ENCODE results near the gene PITPNC1. TPM values are rescaled to one million over a fixed set of nuclear protein-coding genes. Genes with fewer than 3 reads are reported as not detected.
"Not testable (repeated sequence)": the region's sequence is repeated elsewhere in the genome, so short reads cannot be mapped to it uniquely, and the experiment has no call there.

PITPNC1 gene
- total and polyA plus RNA-seq, 5 experiments from 2014 or later, result 119 to 159 (median 128) TPM

- Mint-ChIP-seq H3K4me1 (peaks cover 43 to 80% (median 74%) of the 10 kb centered on the region in 4 donors), H3K36me3 (peaks cover 0 to 5% (median 4%) of the 10 kb centered on the region in 3 donors), H3K27me3 (no peaks in the 10 kb centered on the region), H3K9me3 (peaks cover 0 to 9% (median 0%) of the 10 kb centered on the region in 9 donors), H3K4me3 (peak overlapping the region; percentile 1 to 87 (median 48)), H3K27ac (peak overlapping the region; percentile 81 to 100 (median 96))
- no peak for DNase-seq
- POLR2A ChIA-PET, result interaction anchor here (0.7 to 25.4 kb wide), 7 partner anchors 15 to 103 kb away, joined by 3 to 824 read pairs (median 6); partner anchors contain the start of genes PITPNC1 and PSMD12
- ATAC-seq, result no peak
Observed at GRCh38 chr17:67470163-67470562, 93.1 kb downstream of the PITPNC1 start.

DNA sequence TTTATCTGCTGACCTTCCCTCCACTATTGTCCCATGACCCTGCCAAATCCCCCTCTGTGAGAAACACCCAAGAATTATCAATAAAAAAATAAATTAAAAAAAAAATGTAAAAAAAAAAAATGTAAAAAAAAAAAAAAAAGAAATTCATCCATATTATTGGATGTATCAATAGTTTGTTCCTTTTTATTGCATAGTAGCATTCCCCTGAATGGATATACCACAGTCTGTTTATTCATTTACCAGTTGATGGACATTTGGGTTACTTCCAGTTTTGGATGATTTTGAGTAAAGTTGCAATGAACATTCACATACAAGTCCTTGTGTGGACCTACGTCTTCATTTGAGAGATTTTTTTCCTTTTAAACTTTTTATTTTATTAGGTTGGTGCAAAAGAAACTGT is 94.0 kb downstream of the PITPNC1 start:
- H3K36me3 Mint-ChIP-seq, result peaks cover 0 to 5% (median 4%) of the 10 kb centered on the region in 3 donors
- H3K9me3 Mint-ChIP-seq, result peaks cover 0 to 9% (median 0%) of the 10 kb centered on the region in 9 donors
- DNase-seq (no peak), ATAC-seq (no peak)
- peaks cover 48 to 82% (median 77%) of the 10 kb centered on the region in 4 donors for H3K4me1 Mint-ChIP-seq
- POLR2A ChIA-PET, result interaction anchor here (3.0 to 25.4 kb wide), 2 partner anchors 28 to 49 kb away, joined by 11 to 824 read pairs; no protein-coding TSS in a partner anchor
- no peak overlapping the region for H3K4me3 Mint-ChIP-seq
- H3K27me3 Mint-ChIP-seq, result no peaks in the 10 kb centered on the region
- H3K27ac Mint-ChIP-seq, result peak overlapping the region in 2 of 10 donors; percentile 65 to 98

DNA sequence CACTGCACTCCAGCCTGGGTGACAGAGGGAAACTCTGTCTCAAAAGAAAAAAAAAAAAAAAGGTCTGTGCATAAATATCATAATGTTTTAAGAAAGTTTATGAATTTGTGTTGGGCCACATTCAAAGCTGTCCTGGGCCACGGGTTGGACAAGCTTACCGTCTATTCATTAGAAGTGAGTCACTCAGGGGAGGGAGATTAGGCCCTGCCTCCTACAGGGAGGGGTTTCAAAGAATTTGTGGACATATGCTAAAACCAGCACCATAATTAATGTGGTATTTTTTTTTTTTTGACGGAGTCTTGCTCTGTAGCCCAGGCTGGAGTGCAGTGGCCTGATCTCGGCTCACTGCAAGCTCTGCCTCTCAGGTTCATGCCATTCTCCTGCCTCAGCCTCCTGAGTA is 95.5 kb downstream of the PITPNC1 start:
- H3K4me3 Mint-ChIP-seq, H3K9me3 Mint-ChIP-seq, ATAC-seq, DNase-seq, H3K27me3 Mint-ChIP-seq, H3K36me3 Mint-ChIP-seq: not testable (repeated sequence)
- peaks cover 44 to 74% (median 69%) of the 10 kb centered on the region in 4 donors for H3K4me1 Mint-ChIP-seq
- POLR2A ChIA-PET, result interaction anchor here (0.7 to 25.4 kb wide), 7 partner anchors 10 to 94 kb away, joined by 3 to 824 read pairs (median 4); partner anchors contain the start of gene PITPNC1
- H3K27ac Mint-ChIP-seq, result peak overlapping the region in 9 of 10 donors; percentile 44 to 98 (median 85)

DNA sequence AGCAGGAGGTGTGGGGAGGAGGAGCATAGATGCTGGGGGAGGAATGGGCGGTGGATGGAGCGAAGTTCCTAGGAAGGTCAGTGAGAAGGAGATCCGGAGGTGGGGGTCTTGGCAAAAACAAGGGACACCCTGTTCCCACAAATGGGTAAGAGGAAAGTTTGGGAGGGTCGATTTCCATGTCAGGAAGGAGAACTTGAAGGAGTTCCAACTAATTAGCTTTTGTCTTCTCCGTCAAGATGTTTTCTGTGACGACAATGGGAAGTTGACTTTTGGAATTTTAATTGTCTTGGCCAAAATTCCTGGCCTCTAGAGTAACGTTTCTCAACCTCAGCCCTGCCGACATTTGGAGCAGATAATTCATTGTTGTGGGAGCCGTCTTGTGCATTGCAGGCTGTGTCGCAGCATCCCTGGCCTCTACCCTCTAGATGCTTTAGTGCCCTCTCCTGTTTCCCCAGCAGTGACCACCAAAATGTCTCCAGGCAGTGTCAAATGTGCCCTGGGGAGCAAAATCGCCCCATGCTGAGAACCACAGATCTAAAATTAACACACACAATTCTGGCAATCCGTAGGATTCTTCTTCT is 97.1 kb downstream of the PITPNC1 start:
- DNase-seq (no peak), ATAC-seq (no peak)
- Mint-ChIP-seq H3K27ac (peak overlapping the region; percentile 90 to 98 (median 96)), H3K4me3 (peak overlapping the region; percentile 66 to 84 (median 76)), H3K36me3 (peaks cover 0 to 5% (median 4%) of the 10 kb centered on the region in 3 donors), H3K9me3 (peaks cover 0 to 9% (median 0%) of the 10 kb centered on the region in 9 donors), H3K27me3 (no peaks in the 10 kb centered on the region), H3K4me1 (peaks cover 52 to 78% (median 71%) of the 10 kb centered on the region in 4 donors)
- POLR2A ChIA-PET, result interaction anchor here (1.0 to 25.4 kb wide), 10 partner anchors 9 to 95 kb away, joined by 3 to 824 read pairs (median 14); partner anchors contain the start of gene PITPNC1

DNA sequence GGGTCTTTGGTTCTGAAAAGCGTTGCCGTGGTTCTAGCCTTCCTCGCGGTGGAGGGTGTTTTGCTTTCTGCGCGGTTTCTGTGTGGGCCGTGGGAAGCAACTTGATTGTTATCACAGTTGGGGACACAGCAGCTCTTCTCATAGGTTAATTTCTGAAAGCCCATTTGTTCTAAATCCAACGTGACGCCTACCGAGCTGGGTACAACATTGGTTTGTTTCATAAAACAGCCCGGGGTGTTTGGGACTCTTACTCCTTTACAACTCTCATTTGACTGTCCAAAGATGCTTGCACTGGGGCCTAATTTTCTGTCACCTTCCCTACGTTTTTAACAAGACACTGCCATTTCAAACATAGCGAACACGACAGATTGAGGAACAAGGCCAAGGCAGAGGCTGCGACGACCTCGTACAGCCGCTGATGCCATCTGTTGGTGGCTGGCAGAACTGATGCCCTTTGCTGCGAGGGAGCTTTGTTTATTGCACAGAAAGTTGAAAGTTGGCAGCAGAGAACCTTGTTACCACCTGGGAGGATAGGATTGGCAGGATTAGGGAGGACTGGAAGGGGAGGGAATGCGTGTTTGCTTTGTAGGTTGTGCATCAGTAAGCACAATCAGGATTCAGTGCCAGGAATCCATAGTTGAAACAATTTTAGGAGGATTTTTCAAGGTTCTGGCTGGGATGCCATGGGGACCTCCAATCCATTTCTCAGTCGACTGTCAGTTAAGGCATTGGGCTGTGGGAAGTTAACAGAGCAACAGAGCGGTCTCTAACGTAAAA is 98.3 kb downstream of the PITPNC1 start:
- Mint-ChIP-seq H3K36me3 (peaks cover 0 to 5% (median 4%) of the 10 kb centered on the region in 3 donors), H3K4me3 (peak overlapping the region; percentile 66 to 84 (median 76)), H3K9me3 (peaks cover 0 to 9% (median 0%) of the 10 kb centered on the region in 9 donors), H3K4me1 (peaks cover 49 to 79% (median 71%) of the 10 kb centered on the region in 4 donors), H3K27ac (peak overlapping the region; percentile 90 to 98 (median 96)), H3K27me3 (no peaks in the 10 kb centered on the region)
- POLR2A ChIA-PET, result interaction anchor here (0.9 to 25.4 kb wide), 17 partner anchors 9 to 97 kb away, joined by 3 to 824 read pairs (median 9); partner anchors contain the start of gene PITPNC1
- DNase-seq, result peak; percentile 68 to 91 (median 85)
- peak; percentile 70 to 75 for ATAC-seq

- POLR2A ChIA-PET, result interaction anchor here (0.6 to 25.4 kb wide), 14 partner anchors 8 to 163 kb away, joined by 3 to 824 read pairs (median 4); partner anchors contain the start of gene PITPNC1
- peak overlapping the region in 9 of 10 donors; percentile 84 to 98 (median 93) for H3K27ac Mint-ChIP-seq
Observed at GRCh38 chr17:67476787-67477335, 99.8 kb downstream of the PITPNC1 start.

DNA sequence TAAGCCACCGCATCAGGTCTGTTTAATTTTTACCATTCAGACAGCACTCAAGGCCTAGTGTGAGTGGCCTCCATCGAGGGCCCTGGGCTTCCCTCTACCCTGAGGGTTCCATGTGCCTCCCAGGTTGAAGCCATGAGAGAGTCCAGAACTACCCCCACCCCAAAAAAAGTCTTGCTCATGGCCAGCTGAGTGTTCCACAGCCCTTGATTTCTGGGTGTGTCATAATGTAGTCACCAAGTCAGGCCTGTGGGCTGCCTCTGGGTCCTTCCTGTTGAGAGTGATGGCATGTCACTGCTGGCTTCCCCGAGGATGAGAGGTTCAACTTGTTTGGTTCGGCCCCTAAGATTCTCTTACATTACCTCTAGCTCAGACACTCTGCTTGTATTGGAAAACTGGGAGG is 100.6 kb downstream of the PITPNC1 start:
- no peaks in the 10 kb centered on the region for H3K27me3 Mint-ChIP-seq
- no peaks in the 10 kb centered on the region for H3K36me3 Mint-ChIP-seq
- DNase-seq, result peak in 8 of 10 donors; percentile 14 to 69 (median 34)
- peaks cover 50 to 86% (median 77%) of the 10 kb centered on the region in 4 donors for H3K4me1 Mint-ChIP-seq
- POLR2A ChIA-PET, result interaction anchor here (0.6 to 25.4 kb wide), 13 partner anchors 9 to 162 kb away, joined by 3 to 824 read pairs (median 5); partner anchors contain the start of gene PITPNC1
- peak; percentile 35 to 36 for ATAC-seq
- H3K4me3 Mint-ChIP-seq, result peak overlapping the region; percentile 75 to 91 (median 84)
- H3K27ac Mint-ChIP-seq, result peak overlapping the region; percentile 86 to 99 (median 96)
- H3K9me3 Mint-ChIP-seq, result no peaks in the 10 kb centered on the region

More at GRCh38 chr17:67476787-67477335, 99.8 kb downstream of the PITPNC1 start:
- H3K27me3 Mint-ChIP-seq, result no peaks in the 10 kb centered on the region
- H3K36me3 Mint-ChIP-seq, result peaks cover 0 to 2% (median under 1%) of the 10 kb centered on the region in 3 donors
- peaks cover 0 to 4% (median 0%) of the 10 kb centered on the region in 9 donors for H3K9me3 Mint-ChIP-seq
- peak overlapping the region in 4 of 10 donors; percentile 8 to 48 (median 24) for H3K4me3 Mint-ChIP-seq
- peaks cover 49 to 86% (median 74%) of the 10 kb centered on the region in 4 donors for H3K4me1 Mint-ChIP-seq
- ATAC-seq (no peak), DNase-seq (no peak)

- peaks cover 50 to 90% (median 79%) of the 10 kb centered on the region in 4 donors for H3K4me1 Mint-ChIP-seq
- ATAC-seq (peak; percentile 38 to 60), DNase-seq (peak in 6 of 10 donors; percentile 16 to 66 (median 46))
- H3K36me3 Mint-ChIP-seq, result no peaks in the 10 kb centered on the region
- no peaks in the 10 kb centered on the region for H3K27me3 Mint-ChIP-seq
- POLR2A ChIA-PET, result interaction anchor here (1.2 to 25.4 kb wide), 7 partner anchors 12 to 100 kb away, joined by 4 to 824 read pairs (median 8); partner anchors contain the start of gene PITPNC1
- H3K27ac Mint-ChIP-seq, result peak overlapping the region; percentile 86 to 99 (median 96)
- H3K4me3 Mint-ChIP-seq, result peak overlapping the region; percentile 75 to 91 (median 84)
- no peaks in the 10 kb centered on the region for H3K9me3 Mint-ChIP-seq
Observed at GRCh38 chr17:67478401-67479041, 101.4 kb downstream of the PITPNC1 start.

DNA sequence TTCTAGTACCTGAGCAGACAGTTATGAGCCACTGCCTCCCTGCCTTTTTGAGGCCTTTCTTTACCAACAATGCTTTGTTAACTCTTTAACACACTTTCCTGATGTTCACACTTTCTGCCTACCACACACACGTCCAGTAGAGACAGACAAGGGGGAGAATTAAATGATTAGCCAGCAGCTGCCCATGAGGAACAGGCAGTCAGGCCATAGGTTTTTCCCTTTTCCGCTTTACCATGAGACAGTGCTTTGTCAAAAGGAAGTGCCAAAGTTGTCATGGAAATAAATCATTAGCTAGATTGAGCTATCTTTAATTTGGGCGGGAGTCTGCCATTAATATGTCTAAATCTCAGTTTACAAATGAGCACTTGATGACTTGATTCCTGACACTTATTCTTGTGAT is 102.1 kb downstream of the PITPNC1 start:
- peaks cover 50 to 90% (median 78%) of the 10 kb centered on the region in 4 donors for H3K4me1 Mint-ChIP-seq
- no peaks in the 10 kb centered on the region for H3K27me3 Mint-ChIP-seq
- no peaks in the 10 kb centered on the region for H3K9me3 Mint-ChIP-seq
- peak overlapping the region; percentile 86 to 99 (median 96) for H3K27ac Mint-ChIP-seq
- H3K4me3 Mint-ChIP-seq, result peak overlapping the region; percentile 75 to 91 (median 84)
- POLR2A ChIA-PET, result interaction anchor here (25.4 kb wide), 1 partner anchor 36 kb away, joined by 824 read pairs; no protein-coding TSS in a partner anchor
- H3K36me3 Mint-ChIP-seq, result no peaks in the 10 kb centered on the region
- ATAC-seq (no peak), DNase-seq (no peak)

DNA sequence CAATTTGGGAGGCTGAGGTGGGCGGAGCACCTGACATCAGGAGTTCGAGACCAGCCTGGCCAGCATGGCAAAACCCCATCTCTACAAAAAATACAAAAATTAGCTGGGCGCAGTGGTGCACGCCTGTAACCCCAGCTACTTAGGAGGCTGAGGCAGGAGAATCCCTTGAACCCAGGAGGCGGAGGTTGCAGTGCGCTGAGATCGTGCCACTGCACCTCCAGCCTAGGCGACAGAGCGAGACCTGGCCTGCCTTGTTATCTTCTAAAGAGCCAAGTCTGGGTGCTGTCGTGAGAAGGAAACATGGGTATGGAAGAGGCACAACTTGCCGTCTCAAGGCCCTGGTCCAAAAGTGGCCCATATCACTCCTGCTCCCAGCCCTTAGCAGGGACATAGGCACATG is 103.9 kb downstream of the PITPNC1 start:
- H3K4me1 Mint-ChIP-seq, result peaks cover 42 to 86% (median 72%) of the 10 kb centered on the region in 4 donors
- DNase-seq, H3K9me3 Mint-ChIP-seq, ATAC-seq, H3K36me3 Mint-ChIP-seq, H3K27me3 Mint-ChIP-seq: not testable (repeated sequence)
- peak overlapping the region in 1 of 10 donors; percentile 36 for H3K4me3 Mint-ChIP-seq
- peak overlapping the region in 8 of 10 donors; percentile 13 to 98 (median 29) for H3K27ac Mint-ChIP-seq
- POLR2A ChIA-PET, result interaction anchor here (1.2 to 25.4 kb wide), 2 partner anchors 21 to 38 kb away, joined by 4 to 824 read pairs; no protein-coding TSS in a partner anchor

- no peak for DNase-seq
- H3K36me3 Mint-ChIP-seq, result peaks cover 0 to 6% (median 0%) of the 10 kb centered on the region in 3 donors
- peaks cover 49 to 91% (median 78%) of the 10 kb centered on the region in 4 donors for H3K4me1 Mint-ChIP-seq
- H3K4me3 Mint-ChIP-seq, result peak overlapping the region in 4 of 10 donors; percentile 8 to 56 (median 39)
- no peaks in the 10 kb centered on the region for H3K27me3 Mint-ChIP-seq
- H3K9me3 Mint-ChIP-seq, result no peaks in the 10 kb centered on the region
- no peak for ATAC-seq
- peak overlapping the region in 8 of 10 donors; percentile 15 to 86 (median 54) for H3K27ac Mint-ChIP-seq
- POLR2A ChIA-PET, result interaction anchor here (0.8 to 25.4 kb wide), 4 partner anchors 20 to 106 kb away, joined by 3 to 824 read pairs (median 8); no protein-coding TSS in a partner anchor
Observed at GRCh38 chr17:67481808-67482207, 104.7 kb downstream of the PITPNC1 start.
